Mesothelial cell of epicardium (in vitro differentiated cells): ENCODE results near the gene DDX41. TPM values are rescaled to one million over a fixed set of nuclear protein-coding genes. Genes with fewer than 3 reads are reported as not detected.

Source experiments
- DNase-seq, 2 experiments: peaks; one replicate each; pipeline ENCODE4 v3.0.0; 2021; ENCODE audit warnings: low spot score in 2 of 2; ENCODE audit not compliant: unreplicated experiment in 2 of 2
- H3K27ac Mint-ChIP-seq: 2 replicates; pipeline ENCODE4 v1.8.0; 2021; ENCODE audit warnings: mixed read lengths
- H3K27me3 Mint-ChIP-seq: 2 replicates; pipeline ENCODE4 v1.8.0; 2021; ENCODE audit warnings: low read depth, mixed read lengths
- H3K36me3 Mint-ChIP-seq: 2 replicates; pipeline ENCODE4 v1.8.0; 2021; ENCODE audit warnings: mixed read lengths
- H3K4me1 Mint-ChIP-seq: 2 replicates; pipeline ENCODE4 v1.8.0; 2021; ENCODE audit warnings: mixed read lengths
- H3K4me3 Mint-ChIP-seq: 2 replicates; pipeline ENCODE4 v1.8.0; 2021; ENCODE audit warnings: mild to moderate bottlenecking, moderate library complexity, mixed read lengths
- H3K9me3 Mint-ChIP-seq: 2 replicates; pipeline ENCODE4 v1.8.0; 2021; ENCODE audit warnings: mixed read lengths
- total RNA-seq: library from RNA; stranded (reverse); gene quantifications from 3 replicates; pipeline ENCODE4 v1.2.1, GENCODE V29; 2021
- TF ChIP-seq, protein P1 (sequence below): fragments of 200-600 bp; sonication (generic); IDR thresholded peaks from one replicate; pipeline ENCODE4 v1.5.0; 2021; ENCODE audit warnings: antibody characterized with exemption; ENCODE audit not compliant: unreplicated experiment

The DDX41 gene
- total RNA-seq, 1 donor from 2014 or later: 91.2 TPM

DNA sequence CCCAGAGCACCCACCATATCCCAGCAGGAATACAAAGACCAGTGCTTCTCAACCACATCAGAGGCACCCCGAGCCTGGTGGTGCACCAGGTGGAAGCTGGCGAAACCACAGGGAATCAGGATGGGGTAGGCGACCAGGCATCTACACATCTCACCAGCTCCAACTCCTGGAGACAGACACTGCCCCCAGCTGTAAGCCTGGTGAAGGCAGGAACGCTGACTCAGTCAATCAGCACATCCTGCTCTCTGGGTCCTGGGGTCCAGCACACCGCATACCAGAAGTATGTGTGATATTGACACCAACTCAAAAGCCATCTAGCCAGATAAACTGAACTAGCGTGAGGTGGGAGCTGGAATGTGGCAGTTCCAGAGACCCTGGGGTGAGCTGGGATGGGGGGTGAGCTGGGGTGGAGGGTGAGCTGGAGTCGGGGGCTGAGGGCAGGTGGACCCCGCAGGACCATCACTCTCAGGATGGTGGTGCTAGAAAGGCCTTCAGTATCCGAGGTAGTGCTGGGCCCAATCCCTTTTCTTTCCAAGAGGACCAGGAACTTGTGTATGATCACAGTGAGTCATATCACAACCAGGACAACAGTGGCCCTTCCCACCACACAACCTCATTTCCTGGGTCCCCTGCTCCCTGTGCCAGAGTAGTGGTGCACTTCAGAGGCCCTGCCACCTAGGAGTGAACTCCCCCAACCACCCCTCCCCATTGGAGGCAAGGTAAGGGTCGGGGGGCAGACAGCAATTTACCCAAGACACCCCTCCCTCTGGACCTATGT, 45.8 kb downstream of the DDX41 start:
- H3K27ac Mint-ChIP-seq: peak overlapping the region; percentile 85
- H3K4me1 Mint-ChIP-seq: peaks cover 55% of the 10 kb centered on the region
- TF ChIP-seq, protein P1, sequence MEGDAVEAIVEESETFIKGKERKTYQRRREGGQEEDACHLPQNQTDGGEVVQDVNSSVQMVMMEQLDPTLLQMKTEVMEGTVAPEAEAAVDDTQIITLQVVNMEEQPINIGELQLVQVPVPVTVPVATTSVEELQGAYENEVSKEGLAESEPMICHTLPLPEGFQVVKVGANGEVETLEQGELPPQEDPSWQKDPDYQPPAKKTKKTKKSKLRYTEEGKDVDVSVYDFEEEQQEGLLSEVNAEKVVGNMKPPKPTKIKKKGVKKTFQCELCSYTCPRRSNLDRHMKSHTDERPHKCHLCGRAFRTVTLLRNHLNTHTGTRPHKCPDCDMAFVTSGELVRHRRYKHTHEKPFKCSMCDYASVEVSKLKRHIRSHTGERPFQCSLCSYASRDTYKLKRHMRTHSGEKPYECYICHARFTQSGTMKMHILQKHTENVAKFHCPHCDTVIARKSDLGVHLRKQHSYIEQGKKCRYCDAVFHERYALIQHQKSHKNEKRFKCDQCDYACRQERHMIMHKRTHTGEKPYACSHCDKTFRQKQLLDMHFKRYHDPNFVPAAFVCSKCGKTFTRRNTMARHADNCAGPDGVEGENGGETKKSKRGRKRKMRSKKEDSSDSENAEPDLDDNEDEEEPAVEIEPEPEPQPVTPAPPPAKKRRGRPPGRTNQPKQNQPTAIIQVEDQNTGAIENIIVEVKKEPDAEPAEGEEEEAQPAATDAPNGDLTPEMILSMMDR: no peak
- H3K4me3 Mint-ChIP-seq: peak overlapping the region; percentile 80
- H3K36me3 Mint-ChIP-seq: peaks cover 21% of the 10 kb centered on the region
- H3K9me3 Mint-ChIP-seq: peaks cover 2% of the 10 kb centered on the region
- H3K27me3 Mint-ChIP-seq: no peaks in the 10 kb centered on the region
- DNase-seq: no peak

DNA sequence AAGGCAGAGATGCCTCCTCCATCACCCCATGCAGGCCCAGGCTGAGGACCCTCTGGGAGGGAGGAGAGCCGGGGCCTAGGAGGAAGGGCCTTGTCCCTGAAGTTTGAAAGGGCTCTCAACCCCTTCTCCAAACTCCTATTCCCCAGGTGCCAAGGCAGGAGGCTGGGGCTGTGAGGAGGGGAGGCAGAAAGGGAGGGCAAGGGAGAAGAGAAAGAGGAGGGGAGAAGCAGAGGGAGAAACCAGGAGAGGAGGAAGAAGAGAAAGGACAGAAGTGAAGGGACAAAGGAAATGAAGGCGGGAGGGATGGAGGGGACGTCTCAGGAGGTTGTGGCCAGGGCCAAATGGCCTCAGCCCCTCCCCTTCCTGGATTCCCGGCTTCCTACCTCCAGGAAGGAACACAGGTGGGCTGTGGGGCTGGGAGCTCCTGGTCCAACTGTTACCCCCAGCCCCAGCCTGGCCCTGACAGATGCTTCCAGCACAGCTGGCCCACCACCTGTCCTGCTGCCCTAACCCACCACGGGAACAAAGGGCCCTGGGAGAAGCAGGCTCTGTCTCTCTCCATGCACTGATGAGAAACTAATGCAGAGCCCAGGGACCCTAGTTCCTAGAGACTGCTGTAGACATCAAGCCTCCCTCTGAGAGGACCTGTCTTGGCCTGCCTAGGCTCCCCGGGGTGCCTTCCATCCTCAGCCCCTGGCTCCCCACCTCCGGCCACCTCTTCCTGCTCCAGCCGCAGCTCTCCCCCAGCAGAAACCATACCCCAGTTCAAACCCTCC, 46.8 kb downstream of the DDX41 start:
- Mint-ChIP-seq H3K27me3 (no peaks in the 10 kb centered on the region), H3K27ac (peak overlapping the region; percentile 85), H3K36me3 (peaks cover 31% of the 10 kb centered on the region), H3K9me3 (peaks cover 10% of the 10 kb centered on the region), H3K4me1 (peaks cover 48% of the 10 kb centered on the region), H3K4me3 (peak overlapping the region; percentile 55)
- TF ChIP-seq, protein P1: no peak
- DNase-seq: no peak

DNA sequence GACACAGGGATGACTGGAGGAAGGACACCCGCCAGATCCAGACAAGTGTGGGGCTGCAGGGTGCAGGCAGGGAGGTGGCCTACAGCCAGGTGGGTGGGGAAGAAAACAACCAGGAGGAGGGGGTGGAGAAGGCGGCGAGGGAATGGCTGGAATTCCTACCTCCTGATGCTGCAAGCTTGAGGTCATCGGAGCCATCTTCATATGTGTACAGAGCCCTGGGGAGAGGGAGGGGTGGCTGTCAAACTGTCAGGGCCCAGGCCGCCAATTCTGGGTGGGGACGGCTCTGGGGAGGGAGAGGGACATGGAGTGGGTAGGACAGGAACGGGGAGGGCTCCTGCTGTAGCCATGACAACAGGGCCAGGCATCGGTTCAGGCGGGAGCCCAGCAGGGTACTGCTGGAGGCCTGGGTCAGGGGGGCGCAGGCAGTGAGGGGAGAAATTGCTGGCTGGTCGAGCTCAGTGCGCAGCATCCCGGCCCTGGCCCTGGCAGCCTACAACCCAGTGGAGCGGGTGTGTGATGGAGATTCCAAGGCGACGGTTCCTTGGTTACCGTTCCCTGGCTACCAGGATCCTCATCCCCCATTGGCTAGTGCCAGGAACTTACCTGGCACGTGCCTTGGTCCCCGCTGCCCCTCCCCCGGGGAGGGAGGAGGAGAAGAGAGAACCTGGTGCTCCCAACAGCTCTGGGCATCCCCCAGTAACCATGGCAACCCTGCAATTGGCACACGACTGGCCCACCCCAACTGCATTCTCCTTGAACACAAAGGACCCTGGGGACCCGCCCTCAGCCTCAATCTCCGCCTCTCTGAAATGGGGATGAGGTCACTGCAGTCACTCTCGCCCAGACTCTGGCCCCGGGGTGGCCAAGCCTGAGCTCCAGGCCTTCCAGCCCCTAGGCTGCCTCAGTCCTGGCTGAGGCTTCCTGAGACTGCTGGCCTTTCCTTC, 47.8 kb downstream of the DDX41 start:
- DNase-seq: no peak
- TF ChIP-seq, protein P1: no peak
- H3K9me3 Mint-ChIP-seq: peaks cover 10% of the 10 kb centered on the region
- peaks cover 33% of the 10 kb centered on the region for H3K36me3 Mint-ChIP-seq
- peaks cover 41% of the 10 kb centered on the region for H3K4me1 Mint-ChIP-seq
- no peaks in the 10 kb centered on the region for H3K27me3 Mint-ChIP-seq
- H3K4me3 Mint-ChIP-seq: no peak overlapping the region
- peak overlapping the region; percentile 83 for H3K27ac Mint-ChIP-seq

DNA sequence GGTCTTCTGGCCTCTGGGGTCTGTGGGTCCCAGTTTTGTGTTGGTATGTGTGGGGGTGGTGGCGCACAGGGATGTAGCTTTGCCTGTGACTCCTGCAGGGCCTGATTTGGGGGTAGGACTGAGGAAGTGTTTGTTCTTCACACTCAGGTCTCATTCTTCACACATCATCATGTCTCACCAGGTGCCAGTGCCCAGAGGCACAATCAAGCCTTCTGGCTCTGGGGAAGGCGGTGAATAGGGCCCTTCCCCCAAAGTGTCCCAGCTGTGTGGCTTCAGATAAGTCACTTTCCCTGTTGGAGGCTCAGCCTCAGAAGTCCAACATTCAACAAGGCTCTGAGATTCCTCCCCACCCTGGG, 48.5 kb downstream of the DDX41 start:
- Mint-ChIP-seq H3K36me3 (peaks cover 38% of the 10 kb centered on the region), H3K4me3 (no peak overlapping the region), H3K9me3 (peaks cover 10% of the 10 kb centered on the region), H3K4me1 (peaks cover 39% of the 10 kb centered on the region), H3K27ac (peak overlapping the region; percentile 83), H3K27me3 (no peaks in the 10 kb centered on the region)
- TF ChIP-seq, protein P1: no peak
- no peak for DNase-seq

DNA sequence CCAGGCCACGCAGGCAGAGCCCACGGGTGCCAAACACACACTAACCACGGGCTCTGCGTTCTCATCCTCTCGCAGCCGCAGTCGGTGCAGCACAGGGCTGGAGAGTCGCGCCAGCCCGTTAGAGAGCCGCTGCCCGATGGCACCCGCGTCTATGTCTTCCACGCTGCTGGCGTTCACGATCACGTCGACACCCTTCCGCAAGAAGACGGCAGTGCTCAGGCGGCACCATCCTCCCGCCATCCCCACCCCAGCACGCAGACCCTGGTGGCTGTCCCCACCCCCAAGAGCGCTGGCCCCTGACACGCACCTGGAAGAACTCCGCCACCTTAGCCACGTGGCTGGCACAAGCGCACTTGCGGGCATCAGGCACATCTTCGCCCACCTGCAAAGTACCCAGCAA, 49.3 kb downstream of the DDX41 start:
- Mint-ChIP-seq H3K36me3 (peaks cover 43% of the 10 kb centered on the region), H3K4me3 (no peak overlapping the region), H3K4me1 (peaks cover 39% of the 10 kb centered on the region), H3K27ac (no peak overlapping the region), H3K9me3 (peaks cover 10% of the 10 kb centered on the region), H3K27me3 (no peaks in the 10 kb centered on the region)
- TF ChIP-seq, protein P1: no peak
- DNase-seq: no peak
